COLO668 (cell line): Measurements from ENCODE around the gene CISD2.
"Not testable (repeated sequence)": the region's sequence is repeated elsewhere in the genome, so short reads cannot be mapped to it uniquely, and the experiment has no call there.

Source experiments
- DNase-seq: peaks from one replicate; lab custom pipeline; 2025; ENCODE audit not compliant: unreplicated experiment; lab: John Stamatoyannopoulos, UW

CISD2 gene, protein sequence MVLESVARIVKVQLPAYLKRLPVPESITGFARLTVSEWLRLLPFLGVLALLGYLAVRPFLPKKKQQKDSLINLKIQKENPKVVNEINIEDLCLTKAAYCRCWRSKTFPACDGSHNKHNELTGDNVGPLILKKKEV

DNA sequence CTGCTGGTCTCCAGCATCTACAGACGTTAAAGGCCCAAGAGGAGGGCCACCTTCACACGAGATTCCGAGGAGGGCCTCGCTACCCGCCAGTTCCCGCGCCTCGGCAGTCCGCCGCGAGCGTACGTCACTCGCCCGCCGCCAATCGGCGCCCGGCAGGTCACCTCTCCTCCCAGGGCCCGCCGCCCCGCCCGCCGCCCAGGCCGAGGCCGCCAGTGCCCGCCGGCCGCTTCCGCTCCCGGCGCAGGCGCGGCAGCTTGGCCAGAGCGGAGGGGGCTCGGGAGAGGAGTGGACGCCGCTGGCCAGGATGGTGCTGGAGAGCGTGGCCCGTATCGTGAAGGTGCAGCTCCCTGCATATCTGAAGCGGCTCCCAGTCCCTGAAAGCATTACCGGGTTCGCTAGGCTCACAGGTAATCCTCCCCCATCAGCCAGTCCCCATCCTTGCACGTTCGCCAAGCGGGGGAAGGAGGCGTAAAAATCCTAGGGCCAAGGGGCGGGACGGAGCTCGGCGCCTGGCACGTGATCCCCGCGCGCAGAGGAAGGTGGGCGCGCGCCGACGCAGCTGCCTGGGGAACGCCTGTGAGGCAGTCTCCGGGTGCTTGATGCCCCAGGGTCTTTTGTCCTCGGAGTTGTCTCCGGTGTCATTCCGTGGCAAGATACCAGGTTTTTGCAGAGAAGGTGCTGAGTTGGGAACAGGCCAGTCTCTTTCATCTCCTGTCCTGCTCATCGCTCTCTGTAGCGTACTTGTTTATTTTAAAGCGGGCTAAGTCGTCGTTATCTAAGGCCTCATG is at the start of gene CISD2:
CISD2 (plus strand) TSS at position 212 of the 788 bp plus-strand sequence; CDS start at position 305, 93 bp downstream.
- DNase-seq, result peak; percentile 96

DNA sequence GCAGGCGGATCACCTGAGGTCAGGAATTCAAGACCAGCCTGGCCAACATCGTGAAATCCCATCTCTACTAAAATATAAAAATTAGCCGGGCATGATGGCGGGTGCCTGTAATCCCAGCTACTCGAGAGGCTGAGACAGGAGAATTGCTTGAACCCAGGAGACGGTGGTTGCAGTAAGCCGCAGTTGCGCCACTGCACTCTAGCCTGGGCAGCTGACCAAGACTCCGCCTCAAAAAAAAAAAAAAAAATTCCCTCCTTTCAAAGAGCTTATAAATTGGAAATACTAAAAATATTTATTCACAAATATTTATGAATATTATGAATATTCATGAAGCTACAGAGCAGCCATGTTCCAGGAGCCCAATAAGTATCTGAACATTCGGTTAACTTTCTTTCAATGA is 49.7 kb upstream of the CISD2 start:
- DNase-seq, result not testable (repeated sequence)

DNA sequence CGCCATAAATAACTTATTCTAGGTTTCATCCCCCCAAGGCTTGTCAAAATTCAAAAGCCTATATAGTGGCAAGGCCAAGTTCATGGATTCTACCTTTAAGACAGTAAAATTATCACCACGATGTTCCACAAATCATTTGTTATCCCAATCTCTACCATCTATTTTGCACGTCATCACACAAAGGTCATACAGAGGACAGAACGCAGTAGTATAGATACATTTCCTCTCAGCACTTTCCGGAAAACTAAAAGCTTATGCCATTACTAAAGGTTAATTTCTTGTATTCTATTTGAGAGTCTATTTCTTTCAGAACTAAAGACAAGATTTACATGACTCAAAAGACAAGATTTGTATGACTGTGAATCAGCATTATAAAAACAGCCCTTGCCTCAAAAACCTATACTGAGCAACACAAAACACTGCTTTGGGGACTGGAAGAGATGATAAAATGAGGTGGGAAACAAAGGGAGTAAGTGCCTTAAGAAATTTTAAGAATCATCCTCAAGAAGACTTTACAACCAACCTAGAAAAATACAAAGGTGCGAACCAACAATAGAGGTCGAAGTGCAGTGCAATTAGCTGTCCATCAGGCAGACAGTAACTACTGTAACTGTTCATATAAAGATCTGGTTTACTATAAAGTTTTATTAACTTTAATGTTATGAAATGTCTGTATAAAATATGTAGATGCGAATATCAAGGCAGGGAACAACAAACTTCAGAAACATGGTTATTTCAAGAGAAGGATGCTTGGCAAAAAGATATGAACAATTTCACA is 49.0 kb upstream of the CISD2 start:
- DNase-seq, result no peak

DNA sequence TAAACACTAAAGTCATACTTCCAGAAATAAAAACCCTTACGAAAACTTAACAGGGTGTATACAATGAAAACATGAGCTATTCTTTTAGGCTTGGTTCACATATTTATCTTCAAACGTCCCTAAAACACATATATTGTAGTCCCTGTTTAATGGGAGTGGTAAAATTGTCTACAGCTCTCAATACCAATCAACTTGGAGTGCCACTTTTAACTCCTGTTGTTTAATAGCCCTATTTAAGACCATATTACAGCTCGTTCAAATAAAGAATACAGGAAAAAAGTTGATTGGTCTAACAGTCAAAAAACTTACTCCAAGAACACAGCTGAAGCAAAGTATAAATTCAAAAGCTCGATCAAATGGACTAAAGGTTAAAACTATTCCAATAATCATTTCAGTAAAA is 45.3 kb upstream of the CISD2 start:
- DNase-seq, result no peak

DNA sequence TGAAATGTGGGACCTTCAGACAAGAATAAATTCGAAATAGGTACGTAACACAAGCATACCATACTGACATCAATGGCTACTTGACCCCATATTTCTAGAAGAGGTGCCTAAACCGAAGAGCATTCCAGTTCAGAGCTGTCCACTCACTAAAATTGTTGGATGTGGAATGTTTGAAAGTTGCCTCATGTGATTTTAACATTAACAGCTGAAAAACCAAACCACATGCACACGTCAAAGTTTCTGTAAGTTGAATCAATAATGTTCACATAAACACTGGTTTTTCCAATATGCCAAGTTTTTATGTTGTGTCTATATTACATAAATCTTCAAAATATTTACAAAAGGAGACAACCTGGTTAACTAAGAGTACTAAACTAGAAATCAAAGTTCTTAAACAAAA is 44.9 kb upstream of the CISD2 start:
- no peak for DNase-seq

DNA sequence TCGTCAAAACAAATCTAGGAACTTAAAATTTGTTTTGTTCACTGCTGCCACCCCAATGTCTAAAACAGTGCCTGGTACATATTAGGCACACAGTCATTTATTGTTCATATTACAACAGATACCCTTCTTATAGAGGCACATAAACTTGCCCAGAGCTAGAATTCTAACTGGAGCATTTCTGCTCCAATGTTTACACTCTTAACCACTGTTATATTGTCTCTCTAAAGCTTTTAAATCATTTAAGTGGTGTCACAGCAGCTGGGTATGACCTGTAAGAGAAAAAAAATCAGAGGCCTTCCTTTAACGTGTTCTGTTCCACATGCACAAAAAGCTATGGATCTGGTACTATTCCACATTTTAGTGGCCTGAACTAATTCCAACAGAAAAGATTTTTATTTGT is 44.4 kb upstream of the CISD2 start:
- DNase-seq, result no peak

DNA sequence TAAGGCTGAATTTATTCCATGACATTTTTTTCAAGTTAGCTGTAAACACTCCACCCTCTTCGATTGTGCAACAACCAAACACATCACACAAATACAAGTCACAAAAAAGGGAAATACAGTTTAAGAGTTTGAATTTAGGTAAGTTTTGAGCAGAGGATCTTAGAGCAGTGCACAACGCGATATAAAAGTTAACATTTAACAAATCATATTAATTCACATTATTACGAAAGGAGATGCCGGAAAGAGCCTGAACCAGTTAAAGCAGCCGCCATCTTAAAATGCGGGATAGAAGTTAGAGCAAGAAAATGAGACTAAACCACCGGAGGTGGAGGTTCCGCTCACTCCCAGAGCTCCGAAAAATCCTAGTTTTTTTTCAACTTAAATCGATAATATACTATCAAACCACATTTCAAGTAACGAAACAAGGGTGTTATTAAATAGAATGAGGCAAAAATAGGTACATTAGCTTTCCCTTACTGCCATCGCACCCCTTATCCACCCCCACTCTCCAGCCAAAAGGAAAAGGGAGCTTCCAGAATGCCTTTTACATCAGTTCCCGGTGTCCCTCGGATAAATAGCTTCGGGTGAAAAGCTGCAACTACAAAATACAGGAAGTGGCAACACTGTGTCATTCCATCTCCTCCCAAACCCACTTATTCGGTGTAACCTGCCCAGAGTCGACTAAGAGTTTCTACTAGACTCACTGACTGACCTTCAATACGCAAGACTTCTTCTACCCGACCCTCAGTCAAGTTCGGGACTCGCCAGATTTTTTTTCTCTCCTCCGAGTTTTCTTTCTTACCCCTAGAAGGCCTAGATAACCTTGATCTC is 43.3 kb upstream of the CISD2 start:
- peak; percentile 16 for DNase-seq

DNA sequence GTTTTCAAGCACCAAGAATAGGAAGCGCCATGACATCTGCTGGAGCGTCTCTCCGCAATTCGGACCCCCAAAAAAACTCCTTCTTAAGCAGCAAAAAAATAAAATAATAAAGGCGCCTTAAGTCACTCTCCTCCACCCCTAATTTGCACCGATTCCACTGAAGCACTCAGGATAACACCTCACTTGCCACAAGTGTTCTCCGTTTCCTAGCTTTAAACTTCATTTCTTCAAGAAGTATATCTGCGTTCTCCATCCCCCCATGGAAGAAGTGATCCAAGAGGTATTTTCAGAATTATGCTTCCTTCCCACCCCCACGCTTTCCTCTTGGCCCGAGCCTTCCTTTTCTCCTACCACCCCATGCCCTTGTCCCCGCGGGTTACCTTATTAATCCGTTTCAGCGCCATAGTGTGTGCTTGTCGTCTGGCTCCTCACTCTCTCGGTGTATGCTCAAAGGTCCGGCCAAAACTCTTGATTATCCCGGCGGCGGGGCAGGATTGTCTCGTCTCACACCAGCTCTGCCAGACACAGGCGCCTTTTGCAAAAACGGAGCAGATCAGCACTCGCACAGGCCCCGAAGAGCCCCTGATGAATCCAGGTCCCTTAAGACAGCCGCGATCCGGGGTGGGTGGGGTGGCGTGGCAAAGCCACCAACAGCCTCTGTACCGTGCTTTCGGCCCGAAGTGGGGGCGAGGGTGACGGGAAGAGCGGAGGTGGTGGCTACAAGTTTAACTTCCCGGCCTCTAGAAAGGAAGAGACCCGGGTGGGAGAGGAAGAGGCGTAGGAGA is 42.5 kb upstream of the CISD2 start:
- DNase-seq, result no peak

DNA sequence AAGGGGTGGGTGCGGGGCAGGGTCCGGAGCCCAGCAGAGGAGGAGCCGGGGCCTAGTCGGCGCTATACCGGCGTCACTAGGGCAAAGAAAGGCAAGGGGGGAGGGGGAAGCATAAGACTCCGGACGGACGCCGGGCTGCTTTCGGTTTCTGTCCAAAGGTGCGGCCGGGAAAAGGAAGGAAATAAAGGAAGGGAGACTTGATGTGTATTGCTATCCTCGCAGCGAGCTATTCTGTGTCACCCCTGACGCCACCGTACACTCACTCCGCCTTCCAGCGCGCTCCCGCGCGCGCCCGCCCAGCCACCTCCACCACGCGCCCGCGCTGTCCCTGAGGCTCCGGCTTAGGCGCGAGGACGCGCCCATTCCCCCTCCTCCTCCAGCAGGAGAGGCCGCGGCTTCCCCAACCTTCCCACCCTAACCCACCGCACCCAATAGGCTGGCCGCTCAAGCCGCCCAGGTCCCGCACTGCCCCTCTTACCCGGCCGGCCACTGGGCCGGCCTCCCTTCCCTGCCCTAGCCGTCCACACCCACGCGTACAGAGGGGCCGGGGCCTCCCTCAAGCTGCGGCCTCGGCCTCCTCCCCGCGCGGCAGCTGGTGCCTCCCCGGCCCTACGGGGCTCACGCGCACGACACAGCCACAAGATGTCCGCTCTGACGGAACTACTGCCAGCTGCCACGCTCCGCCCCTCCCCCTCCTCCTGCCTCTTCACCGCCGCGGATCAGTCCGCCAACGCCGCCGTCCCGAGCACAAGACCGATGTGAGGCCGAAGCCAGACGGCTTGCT is 41.7 kb upstream of the CISD2 start, which contains the start of gene UBE2D3:
UBE2D3 (minus strand) TSS at position 662 of the 784 bp plus-strand sequence. CDS start 1,043 bp downstream, outside the sequence.
- DNase-seq, result peak; percentile 95

DNA sequence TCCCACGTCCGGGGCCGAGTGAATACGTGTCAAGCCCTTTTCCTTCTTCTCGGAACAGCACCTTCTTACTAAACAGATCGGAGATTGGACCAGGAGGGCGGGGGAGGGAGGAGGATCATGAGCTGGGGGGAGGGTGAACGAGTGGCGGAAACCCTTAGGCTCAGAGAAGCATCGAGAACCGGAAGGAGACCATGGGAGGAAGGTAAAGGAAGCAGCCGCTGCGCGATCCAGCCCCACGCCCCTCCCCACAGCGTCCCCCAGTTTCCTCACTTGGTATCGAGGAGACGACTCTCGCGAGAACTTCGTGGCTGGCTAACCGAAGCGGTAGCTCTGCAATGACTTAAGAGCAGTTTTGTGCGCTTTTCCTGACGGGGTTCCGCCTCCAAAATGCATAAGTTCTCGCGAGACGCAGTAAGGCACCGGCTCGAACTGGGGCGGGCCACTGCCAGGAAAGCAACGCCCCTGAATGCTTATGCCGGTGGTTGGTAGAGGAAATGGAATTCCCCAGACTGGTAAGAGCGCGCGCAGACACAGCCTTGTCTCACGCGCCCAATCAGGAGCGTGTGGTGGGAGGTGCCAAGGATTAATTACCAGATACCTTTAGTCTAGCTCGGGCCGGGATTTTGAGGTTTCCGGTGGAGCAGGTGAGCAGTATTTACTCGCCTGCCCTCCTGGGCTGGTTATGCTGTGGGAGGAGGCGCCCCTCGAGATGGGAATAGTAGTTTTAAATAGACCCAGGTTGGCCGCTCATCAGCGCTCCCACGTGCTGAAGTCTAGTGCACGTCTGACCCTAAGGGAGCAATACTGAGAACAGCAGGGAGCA is 40.9 kb upstream of the CISD2 start:
- peak; percentile 99 for DNase-seq

DNA sequence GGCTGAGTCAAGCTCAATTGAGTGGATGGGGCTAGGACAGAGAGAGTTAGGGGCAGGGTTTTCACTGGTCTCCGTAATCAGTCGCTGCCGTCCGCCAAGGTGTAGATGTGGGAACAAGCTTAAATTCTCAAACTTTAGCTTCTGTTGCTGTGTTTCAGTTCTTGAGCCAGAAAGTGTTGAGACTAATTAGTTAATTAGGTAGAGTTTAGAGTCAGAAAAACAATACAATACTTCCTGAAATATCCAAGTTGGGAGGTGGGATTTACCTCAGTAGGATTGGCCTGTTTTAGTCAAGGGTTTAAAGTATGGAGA is 40.3 kb upstream of the CISD2 start:
- DNase-seq, result no peak

DNA sequence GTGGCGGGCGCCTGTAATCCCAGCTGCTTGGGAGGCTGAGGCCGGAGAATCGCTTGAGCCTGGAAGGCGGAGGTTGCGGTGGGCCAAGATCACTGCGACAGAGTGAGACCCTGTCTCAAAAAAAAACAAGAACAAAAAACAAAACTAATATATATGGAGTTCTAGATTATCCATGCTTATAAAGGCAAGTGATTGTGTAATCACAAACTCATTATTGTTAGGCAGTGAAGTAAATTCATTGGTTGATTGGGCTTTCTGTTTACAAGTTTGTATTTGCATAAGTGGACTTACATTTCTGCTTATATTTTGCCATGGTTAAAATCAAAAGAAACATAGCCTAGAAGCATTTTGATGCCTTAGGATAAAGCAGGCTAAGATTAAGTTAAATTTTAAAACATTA is 39.0 kb upstream of the CISD2 start:
- no peak for DNase-seq

DNA sequence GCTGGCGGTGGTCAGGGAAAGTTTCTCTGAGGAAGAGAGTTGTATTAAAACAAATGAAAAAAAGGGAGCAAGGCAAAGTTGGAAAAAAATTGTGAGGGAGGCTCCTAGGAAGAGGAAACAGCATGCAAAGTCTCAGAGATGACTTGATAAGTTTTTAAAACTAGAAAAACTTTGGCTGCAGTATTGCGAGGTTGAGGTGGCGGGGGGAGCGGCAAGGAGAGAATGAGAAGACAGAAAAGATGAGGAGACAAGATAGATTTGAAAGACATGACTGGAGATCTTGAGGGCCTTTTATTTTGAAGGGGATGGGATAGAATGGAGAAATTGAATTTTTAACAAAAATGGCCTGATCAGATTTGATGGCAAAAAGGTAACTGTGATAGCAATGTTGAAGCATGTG is 36.7 kb upstream of the CISD2 start:
- DNase-seq, result no peak

DNA sequence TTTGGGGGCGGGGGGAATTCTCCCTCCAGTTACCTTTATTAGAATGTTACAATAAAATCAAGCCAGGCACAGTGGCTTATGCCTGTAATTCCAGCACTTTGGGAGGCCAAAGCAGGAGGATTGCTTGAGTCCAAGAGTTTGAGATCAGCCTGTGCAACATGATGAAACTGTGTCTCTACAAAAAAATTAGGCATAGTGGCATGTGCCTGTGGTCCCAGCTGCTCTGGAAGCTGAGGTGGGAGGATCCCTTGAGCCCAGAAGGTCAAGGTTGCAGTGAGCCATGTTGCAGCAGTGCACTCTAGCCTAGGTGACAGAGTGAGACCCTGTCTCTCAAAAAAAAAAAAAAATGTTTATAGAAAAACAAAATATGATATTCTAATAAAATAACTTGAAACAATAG is 36.1 kb upstream of the CISD2 start:
- DNase-seq, result no peak

DNA sequence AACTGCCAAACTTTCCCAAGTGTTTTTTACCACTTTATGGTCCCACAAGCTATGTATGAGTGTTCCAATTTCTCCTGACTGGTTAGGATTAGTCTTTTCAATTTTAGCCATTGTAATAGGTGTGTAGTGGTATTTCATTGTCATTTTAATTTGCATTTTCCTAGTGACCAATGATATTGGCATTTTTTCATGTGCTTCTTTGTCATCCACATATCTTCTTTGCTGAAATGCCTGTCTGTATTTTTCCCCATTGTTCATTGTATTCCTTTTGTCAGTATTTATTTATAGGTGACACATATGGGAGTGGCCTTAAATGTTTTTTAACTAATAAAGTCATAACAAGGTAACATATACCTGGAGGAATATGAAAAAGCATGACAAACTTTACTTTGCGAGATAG is 32.2 kb upstream of the CISD2 start:
- DNase-seq, result no peak

DNA sequence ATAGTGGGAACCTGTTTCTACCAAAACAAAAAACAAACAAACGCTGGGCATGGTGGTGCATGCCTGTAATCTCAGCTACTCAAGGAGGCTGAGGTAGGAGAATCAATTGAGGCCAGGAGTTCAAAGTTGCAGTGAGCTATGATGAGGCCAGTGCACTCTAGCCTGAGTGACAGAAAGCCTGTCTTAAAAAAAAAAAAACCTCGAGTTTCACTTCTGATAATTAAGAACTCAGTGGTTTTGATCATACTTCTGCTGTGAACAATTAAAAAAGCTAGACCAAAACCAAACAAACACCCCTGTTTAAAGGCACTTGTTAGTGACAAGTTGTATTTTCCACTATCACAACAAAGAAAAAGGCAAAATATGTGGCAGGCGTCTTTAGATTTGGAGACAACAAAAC is 26.4 kb upstream of the CISD2 start:
- DNase-seq, result no peak

DNA sequence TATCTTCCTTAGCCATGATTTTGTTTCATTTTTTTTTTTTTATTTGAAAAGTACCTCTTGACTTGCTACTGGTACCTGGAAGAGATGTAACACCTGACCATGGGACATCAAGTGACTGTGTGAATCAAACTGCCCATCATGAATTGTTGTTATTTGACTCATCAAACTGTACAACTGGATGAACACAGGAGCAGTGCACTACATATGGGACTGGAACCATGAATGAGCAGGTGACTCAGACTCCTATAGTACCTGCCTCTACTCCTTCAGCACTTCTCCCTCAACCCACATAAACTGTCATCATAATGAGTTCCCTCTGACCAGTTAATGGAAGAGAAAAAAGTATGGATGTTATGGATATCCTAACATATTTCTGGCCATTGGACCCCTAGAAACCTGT is 25.5 kb upstream of the CISD2 start:
- DNase-seq, result no peak

DNA sequence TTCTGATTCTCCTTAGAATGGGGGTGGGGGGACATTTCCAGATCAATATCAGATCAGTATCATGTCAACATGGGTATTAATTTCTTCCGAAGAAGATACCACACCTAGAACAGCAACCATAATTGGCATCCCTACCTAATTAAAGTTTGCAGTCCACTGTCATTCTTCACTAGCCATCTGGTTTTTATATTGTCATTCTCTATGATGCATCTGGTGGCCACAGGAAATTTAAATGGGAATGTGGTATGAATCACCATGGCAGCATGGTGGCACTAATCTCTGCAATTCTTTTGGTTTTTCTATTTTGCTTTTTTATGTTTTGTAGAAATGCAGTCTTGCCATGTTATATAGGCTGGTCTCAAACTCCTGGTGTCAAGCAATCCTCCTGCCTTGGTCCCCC is 24.9 kb upstream of the CISD2 start:
- DNase-seq, result no peak

DNA sequence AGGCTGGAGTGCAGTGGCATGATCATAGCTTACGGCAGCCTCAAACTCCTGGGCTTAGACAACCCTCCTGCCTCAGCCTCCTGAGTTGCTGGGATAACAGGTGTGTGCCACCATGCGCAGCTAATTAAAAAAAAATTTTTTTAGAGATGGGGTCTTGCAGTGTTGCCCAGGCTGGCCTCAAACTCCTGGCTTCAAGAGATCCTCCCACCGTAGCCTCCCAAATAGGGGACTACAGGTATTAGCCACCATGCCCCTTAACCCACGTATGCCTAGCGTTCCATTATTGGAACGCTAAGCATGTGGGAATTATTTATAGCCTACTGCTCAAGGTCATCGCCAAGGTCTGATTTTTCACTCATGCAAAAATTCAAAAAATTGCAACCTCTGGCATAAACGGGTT is 21.1 kb upstream of the CISD2 start:
- DNase-seq, result no peak
